H1 (cell line): ENCODE measurements around the gene CFAP221. TPM values are rescaled to one million over a fixed set of nuclear protein-coding genes. Genes with fewer than 3 reads are reported as not detected.

Experiments
- NRF1 ChIP-seq: IDR thresholded peaks from 2 replicates; pipeline ENCODE4 v1.6.1; 2011; ENCODE audit warnings: mild to moderate bottlenecking, low read depth, low read length, improper control_type of control experiment
- PHF8 ChIP-seq: fragments of 200-600 bp; sonication (generic); conservative IDR thresholded peaks from 2 replicates; pipeline ENCODE4 v1.7.1; 2012; ENCODE audit warnings: low read depth, mild to moderate bottlenecking, inconsistent platforms, low read length, moderate library complexity
- SIRT6 ChIP-seq: IDR thresholded peaks from one replicate; pipeline ENCODE4 v1.7.1; 2012; ENCODE audit warnings: low read length, inconsistent platforms
- SUZ12 ChIP-seq: fragments of 200-600 bp; sonication (generic); IDR thresholded peaks from 2 replicates; pipeline ENCODE4 v1.6.1; 2012; ENCODE audit warnings: mild to moderate bottlenecking, inconsistent platforms, low read length, moderate library complexity, mixed read lengths
- TBP ChIP-seq: IDR thresholded peaks from 2 replicates; pipeline ENCODE4 v1.6.1; 2011; ENCODE audit warnings: low read depth, low read length, improper control_type of control experiment
- TEAD4 ChIP-seq: IDR thresholded peaks from 2 replicates; pipeline ENCODE4 v1.6.1; 2012; ENCODE audit warnings: low read depth, low read length, inconsistent platforms, mixed read lengths
- YY1 ChIP-seq: IDR thresholded peaks from 2 replicates; pipeline ENCODE4 v1.6.1; 2011; ENCODE audit warnings: low read depth, mild to moderate bottlenecking, low read length
- polyA plus RNA-seq, 7 experiments: library from polyadenylated mRNA; depleted of rRNA in 3 of 7; stranded (reverse) in 5 of 7; unstranded in 2 of 7; fragments of >200 nt in 5 of 7; fragments of 200-250 nt in 2 of 7; gene quantifications; 1 replicate in 5 of 7; 2 replicates in 1 of 7; 4 replicates in 1 of 7; pipeline versions ENCODE4 v1.2.1 to v1.2.3, GENCODE V29; 2011 to 2013; ENCODE audit warnings: missing spikeins in 2 of 7, mixed read lengths in 2 of 7
- total RNA-seq: library from RNA; stranded (reverse); fragmentation: NEBNext Ultra II Directional; extraction: Animal tissue kit (Norgen Biotek cat#: 25700); gene quantifications from 2 replicates; pipeline ENCODE4 v1.2.1, GENCODE V29; 2021
- TF ChIP-seq, protein P1 (sequence below): fragments of 300-600 bp; sonication (generic); IDR thresholded peaks from 2 replicates; pipeline ENCODE4 v1.7.1; 2012; ENCODE audit warnings: low read length, moderate library complexity, mild to moderate bottlenecking, inconsistent platforms; ENCODE audit not compliant: insufficient replicate concordance
- TF ChIP-seq, protein P2 (sequence below), 3 experiments: IDR thresholded peaks; 1 replicate in 2 of 3; 2 replicates in 1 of 3; pipeline versions ENCODE4 v1.5.1 to v1.6.1; 2011; ENCODE audit warnings: low read length in 3 of 3, mild to moderate bottlenecking in 3 of 3, inconsistent platforms in 2 of 3, low read depth in 1 of 3, moderate library complexity in 1 of 3; ENCODE audit not compliant: insufficient read depth in 1 of 3; ENCODE audit errors: control extremely low read depth in 1 of 3

The CFAP221 gene
- total and polyA plus RNA-seq, 2 of the 8 experiments (the other 6 are each of a cell fraction or from before 2014, with no cell fraction given) = 0.14 to 0.71 TPM

DNA sequence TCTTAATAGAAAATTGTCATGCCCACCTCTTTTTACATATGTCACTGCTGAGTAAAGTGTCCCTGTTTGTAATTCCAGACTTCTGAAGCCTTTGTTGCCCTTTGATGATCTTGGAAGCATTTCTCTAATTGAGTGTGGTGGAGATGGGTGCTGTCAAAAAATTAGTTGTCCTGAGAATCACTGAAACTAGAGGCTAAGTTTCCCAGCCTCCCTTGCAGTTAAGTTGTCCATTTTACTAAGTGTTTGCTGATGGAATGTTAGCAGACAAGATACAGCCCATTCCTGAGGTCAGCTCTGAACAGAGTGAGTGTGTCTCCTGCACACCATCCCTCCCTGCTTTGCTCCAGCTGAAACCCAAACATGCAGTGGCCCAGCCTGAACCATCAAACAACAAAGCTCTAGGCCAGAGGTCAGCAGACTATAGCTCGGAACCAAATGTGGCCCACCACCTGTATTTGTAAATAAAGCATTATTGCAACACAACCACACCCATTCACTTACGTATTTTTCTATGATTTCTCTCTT lies 106.7 kb downstream of the CFAP221 start (continued):
- TF ChIP-seq, protein P1, sequence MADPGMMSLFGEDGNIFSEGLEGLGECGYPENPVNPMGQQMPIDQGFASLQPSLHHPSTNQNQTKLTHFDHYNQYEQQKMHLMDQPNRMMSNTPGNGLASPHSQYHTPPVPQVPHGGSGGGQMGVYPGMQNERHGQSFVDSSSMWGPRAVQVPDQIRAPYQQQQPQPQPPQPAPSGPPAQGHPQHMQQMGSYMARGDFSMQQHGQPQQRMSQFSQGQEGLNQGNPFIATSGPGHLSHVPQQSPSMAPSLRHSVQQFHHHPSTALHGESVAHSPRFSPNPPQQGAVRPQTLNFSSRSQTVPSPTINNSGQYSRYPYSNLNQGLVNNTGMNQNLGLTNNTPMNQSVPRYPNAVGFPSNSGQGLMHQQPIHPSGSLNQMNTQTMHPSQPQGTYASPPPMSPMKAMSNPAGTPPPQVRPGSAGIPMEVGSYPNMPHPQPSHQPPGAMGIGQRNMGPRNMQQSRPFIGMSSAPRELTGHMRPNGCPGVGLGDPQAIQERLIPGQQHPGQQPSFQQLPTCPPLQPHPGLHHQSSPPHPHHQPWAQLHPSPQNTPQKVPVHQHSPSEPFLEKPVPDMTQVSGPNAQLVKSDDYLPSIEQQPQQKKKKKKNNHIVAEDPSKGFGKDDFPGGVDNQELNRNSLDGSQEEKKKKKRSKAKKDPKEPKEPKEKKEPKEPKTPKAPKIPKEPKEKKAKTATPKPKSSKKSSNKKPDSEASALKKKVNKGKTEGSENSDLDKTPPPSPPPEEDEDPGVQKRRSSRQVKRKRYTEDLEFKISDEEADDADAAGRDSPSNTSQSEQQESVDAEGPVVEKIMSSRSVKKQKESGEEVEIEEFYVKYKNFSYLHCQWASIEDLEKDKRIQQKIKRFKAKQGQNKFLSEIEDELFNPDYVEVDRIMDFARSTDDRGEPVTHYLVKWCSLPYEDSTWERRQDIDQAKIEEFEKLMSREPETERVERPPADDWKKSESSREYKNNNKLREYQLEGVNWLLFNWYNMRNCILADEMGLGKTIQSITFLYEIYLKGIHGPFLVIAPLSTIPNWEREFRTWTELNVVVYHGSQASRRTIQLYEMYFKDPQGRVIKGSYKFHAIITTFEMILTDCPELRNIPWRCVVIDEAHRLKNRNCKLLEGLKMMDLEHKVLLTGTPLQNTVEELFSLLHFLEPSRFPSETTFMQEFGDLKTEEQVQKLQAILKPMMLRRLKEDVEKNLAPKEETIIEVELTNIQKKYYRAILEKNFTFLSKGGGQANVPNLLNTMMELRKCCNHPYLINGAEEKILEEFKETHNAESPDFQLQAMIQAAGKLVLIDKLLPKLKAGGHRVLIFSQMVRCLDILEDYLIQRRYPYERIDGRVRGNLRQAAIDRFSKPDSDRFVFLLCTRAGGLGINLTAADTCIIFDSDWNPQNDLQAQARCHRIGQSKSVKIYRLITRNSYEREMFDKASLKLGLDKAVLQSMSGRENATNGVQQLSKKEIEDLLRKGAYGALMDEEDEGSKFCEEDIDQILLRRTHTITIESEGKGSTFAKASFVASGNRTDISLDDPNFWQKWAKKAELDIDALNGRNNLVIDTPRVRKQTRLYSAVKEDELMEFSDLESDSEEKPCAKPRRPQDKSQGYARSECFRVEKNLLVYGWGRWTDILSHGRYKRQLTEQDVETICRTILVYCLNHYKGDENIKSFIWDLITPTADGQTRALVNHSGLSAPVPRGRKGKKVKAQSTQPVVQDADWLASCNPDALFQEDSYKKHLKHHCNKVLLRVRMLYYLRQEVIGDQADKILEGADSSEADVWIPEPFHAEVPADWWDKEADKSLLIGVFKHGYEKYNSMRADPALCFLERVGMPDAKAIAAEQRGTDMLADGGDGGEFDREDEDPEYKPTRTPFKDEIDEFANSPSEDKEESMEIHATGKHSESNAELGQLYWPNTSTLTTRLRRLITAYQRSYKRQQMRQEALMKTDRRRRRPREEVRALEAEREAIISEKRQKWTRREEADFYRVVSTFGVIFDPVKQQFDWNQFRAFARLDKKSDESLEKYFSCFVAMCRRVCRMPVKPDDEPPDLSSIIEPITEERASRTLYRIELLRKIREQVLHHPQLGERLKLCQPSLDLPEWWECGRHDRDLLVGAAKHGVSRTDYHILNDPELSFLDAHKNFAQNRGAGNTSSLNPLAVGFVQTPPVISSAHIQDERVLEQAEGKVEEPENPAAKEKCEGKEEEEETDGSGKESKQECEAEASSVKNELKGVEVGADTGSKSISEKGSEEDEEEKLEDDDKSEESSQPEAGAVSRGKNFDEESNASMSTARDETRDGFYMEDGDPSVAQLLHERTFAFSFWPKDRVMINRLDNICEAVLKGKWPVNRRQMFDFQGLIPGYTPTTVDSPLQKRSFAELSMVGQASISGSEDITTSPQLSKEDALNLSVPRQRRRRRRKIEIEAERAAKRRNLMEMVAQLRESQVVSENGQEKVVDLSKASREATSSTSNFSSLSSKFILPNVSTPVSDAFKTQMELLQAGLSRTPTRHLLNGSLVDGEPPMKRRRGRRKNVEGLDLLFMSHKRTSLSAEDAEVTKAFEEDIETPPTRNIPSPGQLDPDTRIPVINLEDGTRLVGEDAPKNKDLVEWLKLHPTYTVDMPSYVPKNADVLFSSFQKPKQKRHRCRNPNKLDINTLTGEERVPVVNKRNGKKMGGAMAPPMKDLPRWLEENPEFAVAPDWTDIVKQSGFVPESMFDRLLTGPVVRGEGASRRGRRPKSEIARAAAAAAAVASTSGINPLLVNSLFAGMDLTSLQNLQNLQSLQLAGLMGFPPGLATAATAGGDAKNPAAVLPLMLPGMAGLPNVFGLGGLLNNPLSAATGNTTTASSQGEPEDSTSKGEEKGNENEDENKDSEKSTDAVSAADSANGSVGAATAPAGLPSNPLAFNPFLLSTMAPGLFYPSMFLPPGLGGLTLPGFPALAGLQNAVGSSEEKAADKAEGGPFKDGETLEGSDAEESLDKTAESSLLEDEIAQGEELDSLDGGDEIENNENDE = no peak
- TF ChIP-seq, protein P2, sequence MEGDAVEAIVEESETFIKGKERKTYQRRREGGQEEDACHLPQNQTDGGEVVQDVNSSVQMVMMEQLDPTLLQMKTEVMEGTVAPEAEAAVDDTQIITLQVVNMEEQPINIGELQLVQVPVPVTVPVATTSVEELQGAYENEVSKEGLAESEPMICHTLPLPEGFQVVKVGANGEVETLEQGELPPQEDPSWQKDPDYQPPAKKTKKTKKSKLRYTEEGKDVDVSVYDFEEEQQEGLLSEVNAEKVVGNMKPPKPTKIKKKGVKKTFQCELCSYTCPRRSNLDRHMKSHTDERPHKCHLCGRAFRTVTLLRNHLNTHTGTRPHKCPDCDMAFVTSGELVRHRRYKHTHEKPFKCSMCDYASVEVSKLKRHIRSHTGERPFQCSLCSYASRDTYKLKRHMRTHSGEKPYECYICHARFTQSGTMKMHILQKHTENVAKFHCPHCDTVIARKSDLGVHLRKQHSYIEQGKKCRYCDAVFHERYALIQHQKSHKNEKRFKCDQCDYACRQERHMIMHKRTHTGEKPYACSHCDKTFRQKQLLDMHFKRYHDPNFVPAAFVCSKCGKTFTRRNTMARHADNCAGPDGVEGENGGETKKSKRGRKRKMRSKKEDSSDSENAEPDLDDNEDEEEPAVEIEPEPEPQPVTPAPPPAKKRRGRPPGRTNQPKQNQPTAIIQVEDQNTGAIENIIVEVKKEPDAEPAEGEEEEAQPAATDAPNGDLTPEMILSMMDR (IDR thresholded peaks at IDR 0.05; ENCODE audit: control extremely low read depth in 1 of 3, insufficient read depth in 1 of 3, low read depth in 1 of 3, low read length in 3 of 3) = no peak
- TF ChIP-seq SIRT6 (no peak), PHF8 (no peak), TEAD4 (no peak), NRF1 (no peak), TBP (no peak), YY1 (no peak), SUZ12 (no peak)
